Measurements from ENCODE around the gene KCNMA1.

DNA sequence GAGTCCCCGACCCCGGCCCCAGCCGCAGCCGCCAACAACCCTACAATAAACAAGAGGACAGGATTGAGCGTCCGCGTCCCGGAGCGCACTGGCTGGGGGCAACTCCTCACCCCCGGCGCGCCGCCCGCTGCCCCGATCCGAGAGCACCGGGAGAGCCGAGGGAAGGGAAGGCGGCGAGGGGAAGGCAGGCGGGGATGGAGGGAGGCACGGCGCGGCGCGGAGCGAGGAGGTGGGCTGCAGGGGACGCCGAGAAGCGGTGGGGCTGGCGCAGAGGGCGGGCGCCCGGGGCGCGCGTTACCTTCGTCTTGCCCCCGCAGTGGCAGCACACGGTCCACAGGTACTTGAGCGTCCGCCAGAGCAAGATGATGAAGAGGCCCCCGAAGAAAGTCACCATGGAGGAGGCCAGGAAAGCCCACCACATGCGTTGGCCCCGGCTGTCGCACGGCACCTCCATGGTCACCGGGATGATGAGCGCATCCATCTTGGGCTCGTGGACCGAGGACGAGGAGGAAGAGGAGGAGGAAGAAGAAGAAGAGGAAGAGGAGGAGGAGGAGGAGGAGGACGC is 559 bp downstream of the KCNMA1 start:
- TF ChIP-seq EGR1 (IDR thresholded peaks at IDR 0.05) (no peak), EP300 (IDR thresholded peaks at IDR 0.05; ENCODE audit: borderline replicate concordance) (no peak), TAF1 (IDR thresholded peaks at IDR 0.05; ENCODE audit: low read depth) (no peak), CREB1 (IDR thresholded peaks at IDR 0.05; ENCODE audit: low read depth) (no peak), YY1 (IDR thresholded peaks at IDR 0.05; ENCODE audit: low read depth) (no peak), RAD21 (IDR thresholded peaks at IDR 0.05; ENCODE audit: low read depth) (no peak), FOXM1 (IDR thresholded peaks at IDR 0.05; ENCODE audit: borderline replicate concordance, low read depth) (no peak), TCF12 (IDR thresholded peaks at IDR 0.05; ENCODE audit: low read depth) (no peak), CEBPB (IDR thresholded peaks at IDR 0.05) (no peak), REST (IDR thresholded peaks at IDR 0.05; ENCODE audit: low read depth) (no peak)
- TF ChIP-seq, protein P1, sequence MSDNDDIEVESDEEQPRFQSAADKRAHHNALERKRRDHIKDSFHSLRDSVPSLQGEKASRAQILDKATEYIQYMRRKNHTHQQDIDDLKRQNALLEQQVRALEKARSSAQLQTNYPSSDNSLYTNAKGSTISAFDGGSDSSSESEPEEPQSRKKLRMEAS (IDR thresholded peaks at IDR 0.05): no peak

Data from Ishikawa (cell line).